ENCODE data around the gene SYTL3. TPM values are rescaled to one million over a fixed set of nuclear protein-coding genes. Genes with fewer than 3 reads are reported as not detected.
"Not testable (repeated sequence)": the region's sequence is repeated elsewhere in the genome, so short reads cannot be mapped to it uniquely, and the experiment has no call there.

The SYTL3 gene
- total RNA-seq, 2 donors from 2014 or later = 1.3 to 1.8 TPM

DNA sequence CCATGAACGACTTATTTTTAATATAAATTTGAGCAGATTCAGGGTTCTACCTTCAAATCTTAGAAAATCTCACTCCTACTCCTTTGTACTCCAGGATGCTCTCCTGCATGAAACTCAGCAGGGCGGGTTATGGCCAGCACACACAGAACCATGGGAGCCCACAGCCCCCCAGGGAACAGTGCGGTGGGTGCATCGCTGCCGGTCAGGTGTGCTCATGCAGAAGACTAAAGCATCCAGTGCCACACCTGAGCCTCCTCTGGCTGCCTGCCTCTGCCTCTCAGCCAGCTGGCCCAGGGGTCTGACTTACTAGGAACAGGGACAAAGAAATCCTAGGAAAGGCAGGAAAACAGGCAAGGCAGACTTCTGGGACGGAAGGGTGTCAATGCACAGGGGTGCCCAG lies 137.5 kb downstream of the SYTL3 start:
- ATAC-seq = no peak
- H3K4me3 ChIP-seq = no peak overlapping the region
- intact Hi-C loops (cut with DNase I) = loop anchor here (10.0 kb wide), 1 partner anchor 187 kb away; no protein-coding TSS in a partner anchor
- H3K36me3 ChIP-seq (replicated peaks in 1 of 2; ENCODE audit: insufficient read depth in 1 of 2, low read depth in 2 of 2) = peaks cover 6 to 23% of the 10 kb centered on the region in 2 donors
- no peaks in the 10 kb centered on the region for H3K9me3 ChIP-seq
- 74 to 90% methylated on average over 6 of the region's 6 CpGs for WGBS, 2 donors
- peaks cover 21% of the 10 kb centered on the region for H3K4me1 ChIP-seq
- no peak overlapping the region for H3K27ac ChIP-seq
- H3K27me3 ChIP-seq = no peaks in the 10 kb centered on the region
- DNase-seq = peak in 1 of 4 donors; percentile 11
- TF ChIP-seq, protein P1, sequence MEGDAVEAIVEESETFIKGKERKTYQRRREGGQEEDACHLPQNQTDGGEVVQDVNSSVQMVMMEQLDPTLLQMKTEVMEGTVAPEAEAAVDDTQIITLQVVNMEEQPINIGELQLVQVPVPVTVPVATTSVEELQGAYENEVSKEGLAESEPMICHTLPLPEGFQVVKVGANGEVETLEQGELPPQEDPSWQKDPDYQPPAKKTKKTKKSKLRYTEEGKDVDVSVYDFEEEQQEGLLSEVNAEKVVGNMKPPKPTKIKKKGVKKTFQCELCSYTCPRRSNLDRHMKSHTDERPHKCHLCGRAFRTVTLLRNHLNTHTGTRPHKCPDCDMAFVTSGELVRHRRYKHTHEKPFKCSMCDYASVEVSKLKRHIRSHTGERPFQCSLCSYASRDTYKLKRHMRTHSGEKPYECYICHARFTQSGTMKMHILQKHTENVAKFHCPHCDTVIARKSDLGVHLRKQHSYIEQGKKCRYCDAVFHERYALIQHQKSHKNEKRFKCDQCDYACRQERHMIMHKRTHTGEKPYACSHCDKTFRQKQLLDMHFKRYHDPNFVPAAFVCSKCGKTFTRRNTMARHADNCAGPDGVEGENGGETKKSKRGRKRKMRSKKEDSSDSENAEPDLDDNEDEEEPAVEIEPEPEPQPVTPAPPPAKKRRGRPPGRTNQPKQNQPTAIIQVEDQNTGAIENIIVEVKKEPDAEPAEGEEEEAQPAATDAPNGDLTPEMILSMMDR (IDR thresholded peaks at IDR 0.05) = no peak
- TF ChIP-seq POLR2A (IDR thresholded peaks at IDR 0.05) = no peak

DNA sequence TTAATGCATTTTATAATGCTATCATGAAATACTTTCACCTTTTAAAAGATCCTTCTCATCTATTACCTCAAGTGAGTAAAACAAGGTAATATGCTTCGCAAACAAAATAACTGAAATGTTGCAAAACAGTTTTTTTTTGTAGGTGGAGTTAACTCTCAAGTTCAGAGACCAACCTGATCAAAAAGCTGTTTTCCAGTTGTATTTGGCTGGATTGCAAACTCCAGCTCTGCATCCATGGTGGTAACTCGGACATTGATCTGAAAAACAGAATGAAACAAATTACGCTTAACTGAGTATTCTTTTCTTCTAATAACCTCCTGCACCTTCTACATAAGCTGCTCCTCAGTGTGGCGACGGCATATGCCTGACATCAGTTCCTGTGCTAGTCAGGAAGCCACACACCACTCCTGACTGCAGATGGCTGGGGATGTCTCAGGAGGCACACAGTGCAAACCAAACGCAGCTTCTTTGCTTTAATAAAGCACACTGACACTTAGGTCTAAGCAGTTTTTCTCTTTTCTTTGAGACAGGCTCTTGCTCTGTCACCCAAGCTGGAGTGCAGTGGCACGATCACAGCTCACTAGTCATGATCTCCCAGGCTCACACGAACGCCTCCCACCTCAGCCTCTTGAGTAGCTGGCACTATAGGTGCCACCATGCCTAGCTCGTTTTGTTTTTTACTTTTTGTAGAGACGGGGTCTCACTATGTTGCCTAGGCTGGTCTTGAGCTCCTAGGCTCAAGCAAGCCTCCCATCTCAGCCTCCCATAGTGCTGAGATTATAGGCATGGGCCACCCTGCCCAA lies 139.5 kb downstream of the SYTL3 start:
- TF ChIP-seq POLR2A (IDR thresholded peaks at IDR 0.05) = no peak
- TF ChIP-seq, protein P1 (IDR thresholded peaks at IDR 0.05) = no peak
- H3K9me3 ChIP-seq = no peaks in the 10 kb centered on the region
- intact Hi-C loops (cut with DNase I) = loop anchor here (10.0 kb wide), 1 partner anchor 185 kb away; no protein-coding TSS in a partner anchor
- peaks cover 33% of the 10 kb centered on the region for H3K4me1 ChIP-seq
- H3K36me3 ChIP-seq (replicated peaks in 1 of 2; ENCODE audit: insufficient read depth in 1 of 2, low read depth in 2 of 2) = peaks cover 6 to 15% of the 10 kb centered on the region in 2 donors
- WGBS, 2 donors = 76 to 89% methylated on average over 11 of the region's 11 CpGs
- no peak overlapping the region for H3K27ac ChIP-seq
- no peaks in the 10 kb centered on the region for H3K27me3 ChIP-seq
- ATAC-seq = no peak
- H3K4me3 ChIP-seq = no peak overlapping the region
- peak in 1 of 4 donors; percentile 8 for DNase-seq

DNA sequence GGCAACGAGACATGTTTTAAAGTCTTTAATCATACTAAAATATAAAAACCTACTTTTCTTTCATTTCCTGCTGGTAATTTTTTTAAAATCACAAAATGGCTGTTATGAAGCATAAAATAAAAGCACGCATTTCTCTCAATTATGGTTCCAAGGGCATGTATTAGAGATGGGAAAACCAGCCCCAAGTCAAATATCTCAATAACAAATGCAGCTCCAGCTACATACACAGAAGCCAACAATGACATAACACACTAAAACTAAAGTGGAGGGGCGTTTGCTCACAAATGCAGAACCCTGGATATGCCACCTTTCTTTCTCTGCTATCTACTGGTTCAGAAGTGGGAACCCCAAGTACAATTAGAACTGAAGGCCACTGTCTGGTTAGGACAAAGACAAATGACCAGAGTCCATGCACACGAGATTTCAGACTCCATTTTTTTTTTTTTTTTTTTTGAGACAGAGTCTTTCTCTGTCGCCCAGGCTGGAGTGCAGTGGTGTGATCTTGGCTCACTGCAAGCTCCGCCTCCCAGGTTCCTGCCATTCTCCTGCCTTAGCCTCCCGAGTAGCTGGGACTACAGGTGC lies 141.5 kb downstream of the SYTL3 start:
- no peaks in the 10 kb centered on the region for H3K27me3 ChIP-seq
- peaks cover 0 to 6% of the 10 kb centered on the region in 2 donors for H3K36me3 ChIP-seq (replicated peaks in 1 of 2; ENCODE audit: insufficient read depth in 1 of 2, low read depth in 2 of 2)
- 72 to 78% methylated on average over 7 of the region's 7 CpGs for WGBS, 2 donors
- no peak overlapping the region for H3K4me3 ChIP-seq
- H3K27ac ChIP-seq = no peak overlapping the region
- intact Hi-C loops (cut with DNase I) = no loop called here
- no peaks in the 10 kb centered on the region for H3K9me3 ChIP-seq
- no peak for TF ChIP-seq POLR2A (IDR thresholded peaks at IDR 0.05)
- TF ChIP-seq, protein P1 (IDR thresholded peaks at IDR 0.05) = no peak
- DNase-seq (no peak), ATAC-seq (no peak)
- peaks cover 52% of the 10 kb centered on the region for H3K4me1 ChIP-seq

DNA sequence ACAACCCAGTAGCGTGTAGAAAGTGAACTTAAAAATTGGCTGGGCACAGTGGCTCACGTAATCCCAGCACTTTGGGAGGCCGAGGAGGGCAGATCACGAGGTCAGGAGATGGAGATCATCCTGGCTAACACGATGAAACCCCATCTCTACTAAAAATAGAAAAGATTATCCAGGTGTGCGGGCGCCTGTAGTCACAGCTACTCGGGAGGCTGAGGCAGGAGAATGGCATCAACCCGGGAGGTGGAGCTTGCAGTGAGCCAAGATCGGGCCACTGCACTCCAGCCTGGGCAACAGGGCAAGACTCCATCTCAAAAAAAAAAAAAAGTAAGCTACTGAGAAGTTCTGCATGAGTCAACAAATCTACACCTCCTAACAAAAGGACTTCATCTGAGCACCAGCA lies 142.7 kb downstream of the SYTL3 start:
- H3K27me3 ChIP-seq; ATAC-seq; H3K27ac ChIP-seq; DNase-seq; intact Hi-C loops (cut with DNase I); H3K9me3 ChIP-seq; H3K36me3 ChIP-seq (replicated peaks in 1 of 2; ENCODE audit: insufficient read depth in 1 of 2, low read depth in 2 of 2); H3K4me3 ChIP-seq: not testable (repeated sequence)
- peaks cover 54% of the 10 kb centered on the region for H3K4me1 ChIP-seq
- WGBS, 2 donors = 79 to 84% methylated on average over 10 of the region's 10 CpGs

DNA sequence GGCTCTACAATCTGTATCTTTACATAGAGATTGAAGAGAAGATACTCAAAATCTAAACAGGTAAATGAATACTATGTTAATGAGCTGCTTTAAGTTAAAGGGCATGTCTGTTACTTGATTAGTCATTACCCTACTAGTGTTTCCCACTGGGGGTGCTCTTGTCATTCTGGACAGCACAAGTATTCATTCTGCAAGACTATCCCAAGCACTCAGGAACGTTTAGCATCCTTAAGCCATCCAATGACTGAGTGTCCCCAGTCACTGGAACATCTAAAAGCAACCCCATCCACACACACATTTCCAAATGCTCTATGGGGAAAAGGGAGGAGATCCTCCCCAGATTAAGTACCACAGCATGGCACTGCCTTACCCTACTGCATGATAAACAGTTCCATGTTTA lies 143.6 kb downstream of the SYTL3 start:
- ATAC-seq = peak; percentile 35
- Histone ChIP-seq H3K27me3 (no peaks in the 10 kb centered on the region), H3K4me1 (peaks cover 62% of the 10 kb centered on the region), H3K27ac (no peak overlapping the region), H3K9me3 (no peaks in the 10 kb centered on the region), H3K4me3 (no peak overlapping the region), H3K36me3 (replicated peaks in 1 of 2; ENCODE audit: insufficient read depth in 1 of 2, low read depth in 2 of 2) (no peaks in the 10 kb centered on the region)
- peak in 1 of 4 donors; percentile 11 for DNase-seq
- no peak for TF ChIP-seq POLR2A (IDR thresholded peaks at IDR 0.05)
- TF ChIP-seq, protein P1 (IDR thresholded peaks at IDR 0.05) = peak in 4 of 7 experiments; percentile 32 to 40 (median 38)
- intact Hi-C loops (cut with DNase I) = no loop called here
- WGBS, 2 donors = 25 to 40% methylated on average over 1 of the region's 1 CpG

Measured in body of pancreas (tissue), 4 donors.